Limb (tissue), 2 donors: ENCODE data around the gene BBS12.
"Not testable (repeated sequence)": the region's sequence is repeated elsewhere in the genome, so short reads cannot be mapped to it uniquely, and the experiment has no call there.

Experiments
- DNase-seq, 2 donors: peaks; one replicate each; pipeline ENCODE4 v3.0.0-alpha.2; 2016; ENCODE audit errors: extremely low spot score in 2 of 2

The BBS12 gene

DNA sequence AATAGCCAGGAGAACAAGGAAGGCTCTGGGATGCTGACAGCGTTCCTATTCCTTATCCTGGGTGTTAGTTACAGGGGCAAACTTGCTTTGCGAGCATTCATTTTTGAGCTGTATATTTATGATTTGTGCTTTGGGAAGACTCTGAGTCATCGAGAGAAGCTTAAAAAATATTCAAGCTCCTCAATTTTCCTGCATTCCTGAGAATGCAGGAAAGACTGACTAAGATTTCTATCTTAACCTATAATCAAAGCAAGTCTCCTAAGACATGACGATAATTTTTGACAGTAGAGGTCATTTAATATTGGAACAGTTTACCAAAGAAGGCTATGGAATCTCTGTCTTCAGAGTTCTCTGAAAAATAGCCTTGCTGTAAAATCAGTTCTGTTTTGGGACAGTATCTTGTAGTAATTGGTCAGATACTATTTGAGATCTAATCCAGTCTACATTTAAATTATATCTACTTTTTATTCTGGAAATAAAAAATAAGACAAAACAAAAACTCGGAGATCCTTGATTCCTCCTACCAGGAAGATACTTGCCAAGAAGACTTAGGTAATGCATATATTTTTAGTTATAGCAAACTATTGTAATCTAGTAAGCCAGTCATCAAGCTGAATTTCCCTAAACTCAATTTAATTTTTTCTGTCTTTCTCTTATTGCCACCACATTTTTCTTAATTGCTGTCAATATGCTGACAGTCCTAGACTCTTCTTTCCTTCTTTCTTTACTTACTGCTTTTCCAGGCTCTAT is 31.7 kb downstream of the BBS12 start:
- DNase-seq: no peak

DNA sequence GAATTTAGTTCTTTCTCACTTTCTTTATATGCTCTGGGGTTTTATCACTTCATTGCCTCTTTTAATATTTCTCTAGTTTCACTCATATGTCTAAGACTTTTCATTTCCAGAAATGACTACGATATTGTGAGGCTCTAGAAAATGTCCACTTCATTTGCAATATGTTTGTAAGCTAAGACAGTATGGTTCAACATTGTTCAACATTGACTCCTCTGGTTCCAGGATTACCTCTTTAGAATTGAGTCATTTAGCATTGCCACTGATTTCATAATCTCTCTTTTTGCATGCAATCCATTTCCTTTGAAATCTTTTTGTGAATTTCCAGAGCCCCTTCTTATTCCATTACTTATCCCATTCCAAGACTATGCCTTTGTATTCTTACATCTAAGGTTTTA is 32.3 kb downstream of the BBS12 start:
- no peak for DNase-seq

DNA sequence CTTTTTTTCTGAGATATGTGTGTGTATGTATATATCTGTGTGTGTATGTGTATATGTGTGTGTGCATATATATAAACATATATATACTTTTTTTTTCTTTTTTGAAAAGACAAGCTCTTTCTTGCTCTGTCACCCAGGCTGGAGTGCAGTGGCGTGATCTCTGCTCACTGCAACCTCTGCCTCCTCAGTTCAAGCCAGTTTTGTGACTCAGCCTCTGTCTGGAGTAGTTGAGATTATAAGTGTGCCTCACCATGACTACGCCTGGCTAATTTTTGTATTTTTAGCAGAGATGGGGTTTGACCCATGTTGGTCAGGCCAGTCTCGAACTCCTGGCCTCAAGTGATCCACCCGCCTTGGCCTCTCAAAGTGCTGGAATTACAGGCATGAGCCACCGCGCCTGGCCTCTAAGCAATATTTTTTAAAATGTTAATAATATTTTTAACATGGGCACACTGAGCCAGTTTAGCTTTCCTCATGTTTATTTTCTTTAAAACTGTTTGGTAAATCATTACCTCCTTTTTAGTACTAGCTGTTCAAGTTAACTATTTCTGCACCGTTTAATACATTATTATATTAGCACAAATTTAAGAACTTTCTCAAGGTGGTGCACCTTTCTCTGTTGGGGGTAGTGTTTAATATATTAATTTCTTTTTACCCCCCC is 33.3 kb downstream of the BBS12 start:
- DNase-seq: no peak

DNA sequence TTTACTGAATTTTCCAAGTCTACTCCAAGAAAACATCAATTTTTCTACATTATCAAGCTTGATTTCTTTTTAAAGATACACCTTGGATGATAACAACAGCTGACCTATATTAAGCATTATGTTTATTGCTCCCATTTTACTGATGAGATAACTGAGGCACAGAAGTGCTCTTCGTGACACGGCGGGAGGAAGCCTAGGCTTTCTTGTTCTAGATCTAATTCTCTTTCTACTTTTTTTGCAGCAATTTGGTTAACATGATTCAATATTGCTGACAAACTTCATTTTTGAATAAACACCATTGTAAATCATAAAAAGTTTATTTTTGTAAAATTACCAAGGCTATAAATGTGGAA is 33.8 kb downstream of the BBS12 start:
- DNase-seq: no peak

DNA sequence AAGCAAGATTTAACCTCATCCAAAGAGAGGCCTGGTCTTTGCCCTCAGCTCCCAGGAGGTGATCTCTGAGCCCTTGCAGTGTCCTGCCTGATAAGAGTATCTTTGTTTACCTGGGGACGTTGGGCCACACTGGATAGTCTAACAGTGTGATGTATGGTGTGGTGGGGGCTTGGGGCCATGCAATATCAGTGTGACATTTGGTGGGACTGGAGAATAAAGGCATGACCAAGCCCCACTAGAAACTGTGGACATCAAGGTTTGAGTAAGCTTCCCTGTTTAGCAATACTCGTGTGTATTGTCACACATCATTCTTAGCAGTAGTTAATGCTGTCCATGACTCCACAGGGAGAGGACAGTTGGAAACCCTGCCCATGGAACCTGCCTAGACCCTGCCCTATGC is 34.4 kb downstream of the BBS12 start:
- no peak for DNase-seq

DNA sequence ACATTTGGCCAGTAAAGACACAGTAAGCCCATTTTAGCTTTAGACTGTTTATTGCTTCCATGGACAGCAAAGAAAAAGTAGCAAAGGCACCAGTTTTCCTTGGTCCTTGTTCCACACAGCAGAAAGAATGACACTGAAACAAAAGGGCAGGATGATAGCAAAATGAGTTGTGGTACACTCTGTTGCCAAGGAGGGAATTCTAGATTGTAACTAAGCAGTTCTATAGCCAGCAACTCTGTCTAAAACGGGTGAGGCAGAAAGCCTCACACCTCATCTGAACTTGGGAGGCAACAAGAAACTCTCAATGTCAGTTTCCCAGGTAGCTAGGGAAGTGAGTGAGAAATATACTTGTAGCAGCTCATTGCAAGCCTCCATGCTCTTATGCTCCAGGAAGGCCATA is 39.2 kb downstream of the BBS12 start:
- DNase-seq: no peak

DNA sequence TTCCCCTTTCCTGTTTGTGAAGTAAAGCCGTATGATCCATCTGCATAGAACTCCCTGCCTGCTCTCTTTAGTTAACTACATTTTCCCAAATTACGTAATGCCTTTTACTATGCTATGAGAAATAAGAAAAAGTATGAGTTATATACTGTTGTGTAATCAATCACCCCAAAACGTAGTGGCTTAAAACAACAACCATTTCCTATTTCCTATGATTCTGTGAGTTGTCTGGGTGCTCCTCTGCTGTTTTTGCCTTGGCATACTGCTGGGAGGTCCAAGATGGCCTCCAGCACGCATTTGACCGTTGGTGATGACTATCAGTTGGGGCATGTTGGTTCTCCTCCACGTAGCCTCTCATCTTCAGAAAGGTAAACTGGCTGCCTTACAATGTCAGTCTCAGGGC is 39.8 kb downstream of the BBS12 start:
- DNase-seq: no peak

DNA sequence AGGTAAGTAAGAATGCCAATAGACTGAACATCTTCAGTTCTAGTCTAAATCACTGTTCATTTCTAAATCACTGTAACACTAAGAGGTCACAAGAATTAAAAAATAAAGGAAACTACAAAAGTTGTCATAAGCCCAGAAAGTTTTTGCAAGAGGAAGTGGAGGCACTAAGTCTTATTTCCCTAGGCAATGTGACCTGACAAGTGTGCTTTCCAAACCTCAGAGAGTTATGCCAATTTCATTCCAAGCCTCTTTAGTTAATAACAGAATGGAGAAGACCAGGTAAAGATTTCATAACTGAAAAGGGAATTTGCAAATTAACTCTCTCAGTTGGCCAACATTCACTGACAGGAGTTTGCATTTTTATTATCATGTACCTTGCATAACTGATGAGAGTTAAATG is 40.5 kb downstream of the BBS12 start:
- no peak for DNase-seq

DNA sequence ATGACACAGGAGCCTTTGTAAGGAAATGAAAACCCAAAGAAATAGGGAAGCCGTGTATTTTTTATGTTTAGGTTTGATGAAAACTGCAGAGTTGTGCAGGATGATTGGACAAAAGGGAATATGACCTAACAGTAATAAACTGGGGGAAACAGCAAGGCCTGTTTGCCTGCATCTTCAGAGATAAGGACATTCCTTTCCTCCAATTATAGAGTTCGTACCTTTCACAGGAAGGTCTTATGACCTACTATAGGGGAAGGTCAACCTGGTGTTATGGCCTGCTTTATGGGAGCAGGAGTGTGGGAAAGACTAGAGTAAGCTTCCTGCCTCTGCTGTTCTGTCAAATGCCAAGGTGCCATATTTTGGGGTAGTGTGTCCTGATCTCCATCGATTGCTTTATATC is 42.5 kb downstream of the BBS12 start:
- no peak for DNase-seq

DNA sequence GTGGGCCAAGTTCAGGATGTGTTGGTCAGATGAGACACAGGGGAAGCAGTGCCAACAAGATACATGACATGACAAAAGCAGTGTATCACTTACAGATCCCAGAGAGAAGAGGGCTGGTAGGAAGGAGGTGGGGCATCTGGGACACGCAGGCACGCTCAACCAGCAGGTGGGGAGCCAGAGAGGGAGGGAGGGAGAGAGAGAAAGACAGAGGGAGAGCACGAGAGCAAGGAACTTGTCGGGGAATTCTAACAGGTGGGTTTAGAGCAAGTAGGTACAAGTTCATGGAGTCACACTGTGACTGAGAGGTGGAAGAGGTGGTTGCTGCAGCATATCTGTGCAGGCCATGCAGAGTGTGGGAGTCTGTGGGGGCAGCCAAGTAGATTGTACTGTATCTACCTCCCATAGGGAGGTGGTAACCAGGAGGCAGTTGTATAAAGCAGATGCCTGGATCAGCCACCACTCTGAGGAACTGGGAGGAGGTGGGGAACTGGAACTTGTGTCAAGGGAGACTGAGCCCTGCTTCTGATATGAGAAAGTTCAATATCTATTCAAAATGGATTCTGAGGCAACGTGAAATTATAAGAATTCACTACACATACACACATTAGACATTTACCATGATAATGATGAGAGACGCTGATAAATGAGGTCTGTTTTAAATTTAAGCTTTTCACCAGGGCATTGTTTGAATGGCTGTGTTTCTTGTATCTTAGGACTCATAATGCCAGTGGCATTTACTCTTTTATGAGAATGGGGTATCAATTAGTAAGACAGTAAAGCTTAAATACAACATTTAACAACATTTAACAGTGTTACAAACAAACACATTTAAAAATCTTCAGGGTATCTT is 43.7 kb downstream of the BBS12 start:
- DNase-seq: no peak

DNA sequence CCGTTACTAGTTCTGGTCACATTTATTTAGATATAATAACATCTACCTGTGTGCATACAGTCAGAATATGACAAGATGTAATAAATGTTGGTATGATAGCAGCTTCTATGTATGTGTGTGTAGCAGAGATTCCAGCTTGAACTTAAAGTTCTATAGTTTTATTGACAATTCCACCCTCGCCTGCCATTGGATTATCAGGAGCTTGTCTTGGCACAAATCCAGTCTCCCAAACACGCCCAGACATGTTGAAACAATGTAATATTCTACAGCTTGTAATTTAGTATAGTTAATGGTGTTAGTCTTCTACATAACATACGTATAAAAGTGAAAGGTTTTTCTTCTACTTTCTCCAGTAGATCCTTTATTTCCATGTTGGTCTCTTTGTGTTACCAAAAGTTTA is 44.4 kb downstream of the BBS12 start:
- no peak for DNase-seq

DNA sequence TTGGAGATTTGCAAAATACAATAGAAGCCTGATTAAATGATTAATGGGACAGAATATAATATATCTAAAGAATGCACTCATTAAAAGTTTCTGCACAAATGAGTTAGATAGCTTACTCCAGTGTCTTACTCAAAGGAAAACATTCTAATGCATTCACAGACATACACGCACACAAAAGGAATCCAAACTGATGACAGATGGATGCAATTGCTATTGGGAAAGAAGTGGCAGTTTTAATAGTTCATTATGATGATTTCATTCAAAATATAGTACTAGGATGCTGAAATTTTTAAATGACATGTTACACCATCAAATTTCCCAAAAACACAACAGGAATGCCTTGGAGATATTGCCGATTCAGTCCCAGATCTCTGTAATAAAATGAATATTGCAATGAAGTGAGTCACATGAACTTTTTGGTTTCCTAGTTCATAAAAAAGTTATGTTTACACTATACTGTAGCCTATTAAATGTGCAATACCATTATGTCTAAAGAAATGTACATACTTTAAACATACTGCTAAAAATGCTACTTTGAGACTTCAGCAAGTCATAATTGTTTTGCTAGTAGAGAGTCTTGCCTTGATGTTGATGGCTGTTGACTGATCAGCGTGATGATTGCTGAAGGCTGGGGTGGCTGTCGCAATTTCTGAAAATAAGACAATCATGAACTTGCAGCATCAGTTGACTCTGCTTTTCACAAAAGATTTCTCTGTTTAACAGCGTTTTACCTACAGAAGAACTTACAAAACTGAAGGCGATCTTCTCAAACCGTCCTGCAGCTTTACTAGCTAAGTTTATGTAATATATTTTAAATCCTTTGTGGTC is 45.6 kb downstream of the BBS12 start:
- no peak for DNase-seq

DNA sequence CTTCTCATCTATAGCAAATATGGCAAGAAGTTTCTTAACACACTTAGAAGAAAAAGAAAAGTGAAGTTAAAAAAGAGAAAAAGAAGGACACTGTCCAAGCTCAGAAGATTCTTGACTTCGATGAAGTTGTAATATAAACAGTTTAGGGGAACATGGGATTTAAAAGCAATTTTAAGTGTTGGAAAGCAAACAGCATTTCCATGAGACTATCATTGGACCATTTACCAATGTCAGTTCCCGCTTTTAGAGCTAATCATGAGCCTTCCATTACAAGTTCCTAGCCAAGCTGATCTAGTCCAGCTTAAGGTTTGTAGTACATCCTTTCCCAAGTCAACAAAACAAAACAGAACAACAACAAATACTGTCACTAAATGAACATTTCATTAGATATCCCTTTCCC is 49.0 kb downstream of the BBS12 start:
- DNase-seq: no peak

DNA sequence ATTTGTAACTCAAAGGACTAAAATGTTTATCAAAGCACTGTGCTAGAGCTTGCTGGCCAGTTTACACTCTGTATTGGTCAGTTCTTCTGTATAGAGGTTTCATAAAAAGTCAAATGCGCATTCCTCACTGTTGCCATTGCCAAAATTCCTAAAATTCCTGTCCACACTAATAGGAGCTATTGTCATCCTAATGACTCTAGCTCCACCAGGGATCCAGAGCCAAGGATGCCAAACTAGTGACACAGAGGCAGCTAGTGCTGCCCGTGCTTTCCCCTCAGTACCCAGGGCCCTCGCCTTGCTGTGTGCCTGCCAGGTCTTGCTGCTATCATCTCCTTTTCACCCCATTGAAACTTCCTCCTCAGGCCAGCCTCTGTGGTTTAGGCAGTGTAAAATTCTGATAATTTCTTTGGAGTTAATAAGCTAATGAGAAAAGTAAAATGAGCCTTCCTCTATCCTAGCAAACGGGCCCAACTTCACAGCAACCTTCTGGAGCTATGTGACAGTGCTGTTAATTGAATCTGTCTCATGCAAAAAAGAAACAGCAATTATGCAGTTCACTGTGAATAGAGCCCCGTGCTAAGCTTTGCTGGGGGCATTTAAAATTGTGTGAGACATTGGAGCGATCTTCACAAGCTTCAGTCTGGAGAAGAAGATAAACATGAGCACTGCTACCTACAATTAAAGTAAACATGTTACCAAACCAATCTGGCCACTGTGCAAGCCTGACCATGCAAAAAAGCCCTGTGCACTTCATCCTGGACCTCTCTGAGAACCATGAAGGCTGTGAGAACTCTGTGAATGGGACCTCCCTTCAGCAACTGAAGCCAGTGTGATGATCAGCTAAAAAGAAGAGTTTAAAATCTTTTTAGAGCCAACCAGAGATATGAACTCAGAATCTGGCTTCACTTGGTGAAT is 51.1 kb downstream of the BBS12 start:
- peak in 1 of 2 donors; percentile 43 for DNase-seq

DNA sequence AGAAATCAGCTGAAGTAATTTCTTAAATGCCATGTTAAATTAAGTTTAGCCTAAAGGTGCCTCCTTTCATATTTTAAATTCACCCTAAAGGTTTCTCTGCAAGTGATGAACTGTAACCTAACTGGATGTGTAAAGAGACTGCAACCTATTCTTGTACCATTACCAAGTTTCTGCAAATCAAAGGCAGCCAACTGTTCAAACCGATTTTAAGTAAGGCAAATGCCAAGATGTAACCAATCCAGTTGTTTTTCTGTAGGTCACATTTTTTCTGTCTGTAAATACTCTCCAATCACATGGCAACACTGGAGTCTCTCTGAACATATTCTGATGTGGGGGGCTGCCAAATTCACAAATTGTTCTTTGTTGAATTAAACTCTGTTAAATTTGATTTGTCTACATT is 51.8 kb downstream of the BBS12 start:
- no peak for DNase-seq

DNA sequence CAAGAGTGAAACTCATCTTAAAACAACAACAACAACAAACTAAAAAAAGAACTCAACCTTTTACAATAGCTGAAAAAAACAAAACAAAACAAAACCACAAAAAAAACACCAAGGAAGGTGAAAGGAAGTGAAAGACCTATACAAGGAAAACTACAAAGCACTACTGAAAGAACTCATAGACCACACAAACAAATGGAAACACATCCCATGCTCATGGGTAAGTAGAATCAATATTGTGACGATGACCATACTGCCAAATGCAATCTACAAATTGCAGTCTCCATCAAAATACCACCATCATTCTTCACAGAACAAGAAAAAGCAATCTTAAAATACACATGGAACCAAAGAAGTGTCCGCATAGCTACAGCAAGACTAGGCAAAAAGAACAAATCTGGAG is 52.6 kb downstream of the BBS12 start:
- no peak for DNase-seq

DNA sequence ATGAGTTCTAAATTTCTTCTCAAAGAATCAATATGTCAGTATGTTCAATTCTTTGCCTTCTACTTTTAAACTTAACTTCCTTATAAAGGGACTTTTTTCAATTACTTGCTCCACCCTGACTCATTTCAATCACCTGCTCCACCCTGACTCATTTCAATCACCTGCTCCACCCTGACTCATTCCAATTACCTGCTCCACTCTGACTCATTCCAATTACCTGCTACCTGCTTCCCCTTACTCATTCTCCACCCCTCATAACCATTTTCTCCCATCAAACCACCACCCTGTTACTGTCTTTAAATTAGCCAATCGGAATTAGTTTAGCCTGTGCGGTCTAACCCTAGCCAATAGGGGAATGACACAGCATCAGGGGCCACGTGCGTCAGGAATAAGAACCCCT is 53.8 kb downstream of the BBS12 start:
- DNase-seq: not testable (repeated sequence)

DNA sequence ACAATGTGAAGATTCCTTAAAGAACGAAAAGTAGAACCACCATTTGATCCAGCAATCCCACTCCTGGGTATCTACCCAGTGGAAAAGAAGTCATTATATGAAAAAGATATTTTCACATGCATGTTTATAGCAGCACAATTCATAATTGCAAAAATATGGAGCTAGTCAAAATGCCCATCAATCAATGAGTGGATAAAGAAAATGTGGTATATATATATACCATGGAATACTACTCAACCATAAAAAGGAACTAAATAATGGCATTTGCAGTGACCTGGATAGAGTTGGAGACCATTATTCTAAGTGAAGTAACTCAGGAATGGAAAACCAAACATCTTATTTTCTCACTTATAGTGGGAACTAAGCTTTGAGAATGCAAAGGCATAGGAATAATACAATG is 54.4 kb downstream of the BBS12 start:
- not testable (repeated sequence) for DNase-seq

DNA sequence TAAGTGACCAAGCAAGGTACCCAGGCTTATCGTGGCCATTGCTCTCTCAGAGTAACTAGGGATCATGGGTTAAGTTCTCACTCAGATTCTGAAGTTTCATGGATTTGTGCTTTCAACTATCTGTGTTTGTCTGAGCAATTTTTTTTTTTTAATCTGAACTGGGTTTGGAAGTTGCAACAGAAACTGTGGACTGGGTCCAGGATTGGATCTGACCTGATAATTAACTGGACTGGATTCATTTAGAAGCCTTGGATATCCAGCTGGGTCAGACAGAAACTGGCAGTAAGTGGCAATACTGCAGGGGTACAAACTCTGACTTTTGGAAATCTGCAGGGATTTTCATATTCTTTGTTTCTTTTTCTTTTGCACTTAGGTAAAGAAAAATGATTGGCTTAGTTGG is 55.4 kb downstream of the BBS12 start:
- DNase-seq: no peak

DNA sequence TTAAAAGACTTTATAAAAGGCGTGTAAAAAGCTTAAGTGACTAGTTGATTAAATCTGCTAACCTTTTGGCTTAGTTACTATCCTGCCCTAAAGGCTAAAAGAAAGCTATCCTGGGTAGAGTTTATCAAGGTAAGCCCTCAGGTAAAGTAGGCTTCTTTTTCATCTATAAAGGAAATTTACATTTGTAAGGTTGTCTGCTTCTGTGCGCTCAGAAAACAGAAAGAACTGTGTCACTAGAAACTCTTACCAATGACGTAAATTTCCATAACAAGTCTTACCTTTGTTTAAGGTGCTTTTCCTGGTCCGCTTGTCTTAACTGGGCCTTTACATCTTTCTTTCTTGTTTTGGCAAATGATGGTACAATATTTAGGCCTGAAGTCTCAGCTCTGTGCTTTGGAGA is 56.4 kb downstream of the BBS12 start:
- DNase-seq: no peak

DNA sequence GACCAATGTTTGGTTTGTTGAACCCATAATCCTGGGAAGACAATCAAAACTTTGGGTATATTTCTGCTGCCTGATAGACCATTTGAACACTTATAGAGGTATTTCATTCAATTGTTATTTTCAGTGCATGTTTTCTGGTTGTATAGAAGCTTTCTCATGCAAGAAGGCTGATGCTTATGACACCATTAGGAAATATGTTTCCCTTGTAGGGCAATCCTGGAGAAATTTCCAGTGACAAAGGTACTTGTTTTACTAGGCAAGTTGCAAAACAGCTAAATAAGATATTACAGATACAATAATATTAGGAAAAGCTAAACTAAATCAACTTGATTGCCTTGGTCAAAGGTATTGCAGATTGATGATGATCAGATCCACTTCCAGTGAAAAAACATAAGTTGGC is 61.3 kb downstream of the BBS12 start:
- DNase-seq: no peak
